ENCODE measurements around the gene PTPN14.
"Not testable (repeated sequence)": the region's sequence is repeated elsewhere in the genome, so short reads cannot be mapped to it uniquely, and the experiment has no call there.

The PTPN14 gene

DNA sequence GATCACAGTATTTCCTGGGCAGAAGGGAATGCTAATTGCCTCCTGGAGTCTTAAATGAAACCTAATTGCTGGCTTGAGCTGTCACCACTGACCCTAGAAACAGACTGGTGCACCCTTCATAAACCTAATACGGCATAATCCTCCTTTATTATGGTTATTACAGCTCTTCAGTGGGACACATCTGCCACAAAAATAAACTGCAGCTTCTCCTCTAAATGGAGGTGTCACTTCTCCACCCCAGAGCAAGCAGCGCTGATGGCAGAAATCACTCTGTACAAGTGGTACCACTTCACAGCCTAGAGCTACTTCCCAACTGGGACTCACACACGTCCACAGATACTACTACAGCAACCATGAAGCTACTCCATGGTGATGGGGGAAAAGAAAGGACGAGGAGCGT is 11.1 kb downstream of the PTPN14 start:
- DNase-seq, result no peak

DNA sequence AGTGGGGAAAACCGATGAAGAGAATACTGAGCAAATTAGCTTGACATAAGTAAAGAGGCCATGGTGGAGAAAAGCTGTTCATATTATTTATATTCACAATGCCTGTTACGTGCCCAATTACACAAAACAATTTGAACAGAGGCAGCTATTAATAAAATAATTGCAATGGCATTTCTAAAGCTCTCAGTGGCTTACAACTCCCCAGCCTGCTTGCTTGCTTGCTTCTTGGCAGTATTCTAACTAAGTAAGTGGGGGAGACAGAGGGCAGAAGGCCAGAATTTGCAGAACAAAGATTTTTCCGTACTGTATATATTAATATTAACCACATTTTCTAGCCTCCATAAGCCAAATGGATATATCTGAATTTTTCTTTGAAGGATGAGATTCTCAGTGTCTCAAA is 12.9 kb downstream of the PTPN14 start:
- DNase-seq, result no peak

GRCh38 chr1:214537872-214538473 is 13.4 kb downstream of the PTPN14 start:
- no peak for DNase-seq

GRCh38 chr1:214537219-214537618 is 14.2 kb downstream of the PTPN14 start:
- DNase-seq, result peak; percentile 50

- DNase-seq, result no peak
Measured at GRCh38 chr1:214532070-214532469, 19.3 kb downstream of the PTPN14 start.

DNA sequence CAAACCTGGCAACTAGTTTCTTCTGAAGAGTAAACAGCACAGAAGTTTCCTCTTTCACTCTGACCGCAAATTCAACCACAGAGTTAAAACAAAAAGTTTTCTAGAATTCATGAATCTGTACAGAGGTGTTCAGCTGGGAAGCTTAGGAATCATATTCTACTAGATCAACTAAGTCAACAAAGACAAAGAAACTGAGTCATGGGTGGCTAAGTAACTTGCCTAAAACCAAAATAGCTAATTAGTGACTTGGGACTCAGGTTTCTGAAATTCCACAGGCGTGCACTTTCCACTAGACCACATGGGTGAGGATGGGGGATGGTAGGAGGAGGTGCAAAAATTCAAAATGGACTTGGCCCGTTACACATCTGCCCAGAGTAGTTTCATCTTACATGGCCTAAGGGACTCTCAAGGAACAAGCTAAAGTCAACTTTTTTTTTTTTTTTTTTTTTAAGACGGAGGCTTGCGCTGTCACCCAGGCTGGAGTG is 25.8 kb downstream of the PTPN14 start:
- no peak for DNase-seq

DNA sequence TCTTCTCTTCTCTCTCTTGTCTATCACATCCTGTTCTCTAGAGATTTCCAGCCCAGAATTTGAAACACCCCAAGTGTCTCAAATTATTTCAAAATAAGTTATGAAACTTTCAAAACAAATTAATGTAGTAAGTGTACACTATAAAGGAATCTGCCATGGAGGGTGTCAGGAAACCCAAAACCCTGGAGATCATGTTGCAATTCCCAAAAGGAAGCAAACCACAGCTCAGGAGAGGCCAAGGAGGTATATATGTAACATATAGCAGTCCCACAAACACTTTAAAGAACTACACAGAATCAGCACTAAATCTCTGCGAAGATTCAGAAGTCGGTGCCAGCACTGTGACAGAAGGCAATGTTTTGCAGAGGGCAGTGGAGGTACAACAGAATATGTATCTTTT is 26.6 kb downstream of the PTPN14 start:
- no peak for DNase-seq

GRCh38 chr1:214523124-214523824 is 28.1 kb downstream of the PTPN14 start:
- no peak for DNase-seq

DNA sequence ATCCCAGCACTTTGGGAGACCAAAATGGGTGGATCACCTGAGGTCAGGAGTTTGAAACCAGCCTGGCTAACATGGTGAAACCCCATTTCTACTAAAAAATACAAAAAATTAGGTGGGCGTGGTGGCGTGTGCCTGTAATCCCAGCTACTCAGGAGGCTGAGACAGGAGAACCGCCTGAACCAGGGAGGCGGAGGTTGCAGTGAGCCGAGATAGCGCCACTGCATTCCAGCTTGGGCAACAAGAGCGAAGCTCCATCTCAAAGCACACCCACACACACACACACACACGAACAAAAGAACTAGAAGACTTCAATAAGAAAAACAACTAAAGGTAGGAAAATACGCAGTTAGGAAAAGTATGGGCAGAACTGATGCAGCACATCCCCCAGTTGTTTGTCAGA is 29.9 kb downstream of the PTPN14 start:
- DNase-seq, result not testable (repeated sequence)

DNA sequence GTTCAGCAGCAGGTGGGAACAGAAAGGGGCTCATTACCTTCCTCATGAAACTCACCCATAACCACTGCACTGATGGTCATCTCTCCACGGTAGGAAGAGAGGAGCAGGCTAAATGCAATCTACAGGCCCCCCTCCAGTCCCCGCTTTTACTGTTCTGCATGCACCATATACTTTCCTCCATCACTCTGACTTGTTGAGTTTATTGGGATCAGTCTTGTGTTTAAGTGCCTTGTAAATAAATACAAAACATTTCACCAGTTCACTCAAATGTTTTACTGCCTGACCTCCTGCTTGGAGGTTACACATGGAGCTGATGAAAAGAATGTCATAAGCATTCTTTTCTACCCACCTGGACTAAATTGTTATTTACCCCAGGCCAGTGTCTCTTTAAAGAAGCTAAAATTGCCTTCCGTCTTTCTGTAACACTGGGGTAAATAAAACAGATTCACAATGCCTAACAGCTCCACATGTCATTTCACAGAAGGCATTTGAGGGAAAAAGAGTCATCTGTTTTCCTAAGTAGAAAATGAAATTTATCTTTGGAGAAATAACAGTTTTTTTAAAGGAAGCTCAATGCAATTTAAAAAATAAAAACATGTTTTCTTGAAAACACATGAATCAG is 30.7 kb downstream of the PTPN14 start:
- no peak for DNase-seq

- DNase-seq, result no peak
Measured at GRCh38 chr1:214518361-214518760, 33.0 kb downstream of the PTPN14 start.

DNA sequence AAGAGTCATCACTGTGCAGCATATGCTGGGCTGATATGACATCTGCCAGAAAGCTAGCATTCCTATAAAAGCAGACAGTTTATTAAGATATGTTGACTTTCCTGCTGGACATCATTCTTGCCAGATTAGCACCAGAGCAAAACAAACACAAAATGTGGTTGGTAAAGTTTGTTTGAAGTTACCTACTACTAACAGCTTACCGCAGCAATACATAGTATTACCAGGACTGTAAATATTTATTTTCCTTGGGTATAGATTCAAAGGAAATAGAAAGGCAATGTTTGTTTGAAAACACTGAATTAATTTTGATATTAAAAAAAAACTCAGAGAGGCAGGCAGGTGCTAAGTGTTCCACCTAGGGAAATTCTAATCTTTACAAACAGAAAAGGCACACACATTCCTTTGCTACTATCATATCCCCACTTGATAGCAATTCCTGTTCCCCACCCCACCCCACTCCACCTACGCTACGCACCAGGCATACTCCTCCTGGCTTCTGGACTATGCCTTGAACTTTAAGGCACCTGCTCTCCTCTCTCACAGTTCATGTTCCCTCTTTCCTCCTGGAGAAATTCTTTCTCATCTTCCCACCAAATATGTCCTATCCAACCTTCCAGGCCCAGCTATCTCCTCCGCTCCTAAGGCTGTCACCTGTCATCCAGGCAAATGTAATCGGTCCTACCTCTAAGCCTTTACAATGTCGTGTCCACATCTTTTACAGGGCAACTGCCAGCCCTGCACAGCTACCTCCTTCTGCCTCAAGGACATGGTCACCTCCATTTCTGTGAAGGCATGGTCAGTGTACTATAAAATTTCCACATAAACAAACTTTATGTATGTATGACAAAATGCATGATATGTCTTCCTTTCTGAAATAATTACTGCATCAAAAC is 34.7 kb downstream of the PTPN14 start:
- no peak for DNase-seq

GRCh38 chr1:214515544-214516433 is 35.6 kb downstream of the PTPN14 start:
- no peak for DNase-seq

- no peak for DNase-seq
Measured at GRCh38 chr1:214514819-214515383, 36.5 kb downstream of the PTPN14 start.

DNA sequence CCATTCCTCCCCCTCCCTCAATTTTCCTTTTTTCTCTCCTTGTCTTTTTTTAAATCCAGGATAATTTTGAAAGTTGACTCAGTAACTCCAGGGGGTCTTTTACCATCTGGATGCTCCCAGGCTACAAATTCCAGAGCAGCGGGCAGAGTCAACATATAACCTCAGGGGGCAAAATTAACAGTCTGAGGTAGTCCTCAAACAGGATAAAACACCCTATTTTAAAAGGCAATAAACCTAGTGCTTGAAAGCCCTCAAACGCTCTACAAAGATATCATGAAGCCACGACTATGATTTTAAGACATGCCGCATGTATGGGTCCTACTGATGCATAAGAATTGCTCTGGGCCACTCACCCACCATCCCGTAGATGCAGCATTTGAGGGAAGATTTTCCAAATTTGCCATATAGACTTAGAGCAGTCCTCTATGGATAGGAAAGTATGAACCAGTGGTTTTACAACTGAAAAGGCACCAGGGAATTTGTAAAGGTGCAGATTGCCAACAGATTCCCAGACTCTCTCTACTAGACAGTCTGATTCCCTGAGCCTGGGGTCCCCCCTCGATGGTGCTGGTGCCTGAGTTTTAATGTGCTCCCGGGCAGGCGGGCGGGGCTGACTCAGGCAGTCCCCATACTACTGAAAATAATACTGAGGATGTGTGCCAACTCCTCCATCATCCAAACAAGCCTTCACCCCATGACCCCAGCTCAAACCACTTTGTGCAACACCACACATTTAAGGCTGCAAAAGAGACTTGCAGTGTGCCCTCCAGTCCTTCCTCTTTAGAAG is 37.2 kb downstream of the PTPN14 start:
- DNase-seq, result no peak

- DNase-seq, result no peak
Measured at GRCh38 chr1:214513394-214513793, 38.0 kb downstream of the PTPN14 start.

GRCh38 chr1:214511639-214511998 is 39.8 kb downstream of the PTPN14 start:
- no peak for DNase-seq

GRCh38 chr1:214510914-214511638 is 40.3 kb downstream of the PTPN14 start:
- no peak for DNase-seq

GRCh38 chr1:214510477-214510876 is 40.9 kb downstream of the PTPN14 start:
- no peak for DNase-seq

DNA sequence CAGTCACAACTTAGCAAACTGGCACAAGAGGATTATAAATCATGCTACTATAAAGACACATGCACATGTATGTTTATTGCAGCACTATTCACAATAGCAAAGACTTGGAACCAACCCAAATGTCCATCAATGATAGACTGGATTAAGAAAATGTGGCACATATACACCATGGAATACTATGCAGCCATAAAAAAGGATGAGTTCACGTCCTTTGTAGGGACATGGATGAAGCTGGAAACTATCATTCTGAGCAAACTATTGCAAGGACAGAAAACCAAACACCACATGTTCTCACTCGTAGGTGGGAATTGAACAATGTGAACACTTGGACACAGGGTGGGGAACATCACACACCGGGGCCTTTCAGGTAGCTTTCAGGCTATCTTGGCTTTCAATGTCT is 41.8 kb downstream of the PTPN14 start:
- DNase-seq, result not testable (repeated sequence)
